Myocyte (in vitro differentiated cells): ENCODE measurements around the gene TMPRSS11E. TPM values are rescaled to one million over a fixed set of nuclear protein-coding genes. Genes with fewer than 3 reads are reported as not detected.
"Not testable (repeated sequence)": the region's sequence is repeated elsewhere in the genome, so short reads cannot be mapped to it uniquely, and the experiment has no call there.

Source experiments
- DNase-seq: peaks from one replicate; pipeline ENCODE4 v3.0.0-alpha.2; 2012; ENCODE audit warnings: low read depth
- total RNA-seq: library from RNA; depleted of rRNA; stranded (reverse); fragments of >200 nt; gene quantifications from 2 replicates; pipeline ENCODE4 v1.2.3, GENCODE V29; 2014

Gene TMPRSS11E
- total RNA-seq, 1 donor from 2014 or later: 0.11 TPM

DNA sequence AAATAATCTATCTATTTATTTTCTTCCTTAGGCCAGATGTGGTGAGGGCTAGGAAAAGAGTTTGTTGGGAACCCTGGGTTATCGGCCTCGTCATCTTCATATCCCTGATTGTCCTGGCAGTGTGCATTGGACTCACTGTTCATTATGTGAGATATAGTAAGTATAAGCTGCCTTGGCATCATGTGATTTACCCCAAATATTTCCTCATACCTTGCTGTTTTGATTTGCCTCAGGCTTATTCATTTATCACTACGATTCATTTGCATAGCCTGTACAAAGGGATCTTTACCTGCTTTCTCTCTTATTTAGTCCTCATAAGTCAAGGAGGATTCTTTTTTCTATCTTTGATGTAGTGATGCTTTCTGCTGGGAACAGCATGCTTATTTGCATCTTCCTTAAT, 14.5 kb downstream of the TMPRSS11E start:
- no peak for DNase-seq

DNA sequence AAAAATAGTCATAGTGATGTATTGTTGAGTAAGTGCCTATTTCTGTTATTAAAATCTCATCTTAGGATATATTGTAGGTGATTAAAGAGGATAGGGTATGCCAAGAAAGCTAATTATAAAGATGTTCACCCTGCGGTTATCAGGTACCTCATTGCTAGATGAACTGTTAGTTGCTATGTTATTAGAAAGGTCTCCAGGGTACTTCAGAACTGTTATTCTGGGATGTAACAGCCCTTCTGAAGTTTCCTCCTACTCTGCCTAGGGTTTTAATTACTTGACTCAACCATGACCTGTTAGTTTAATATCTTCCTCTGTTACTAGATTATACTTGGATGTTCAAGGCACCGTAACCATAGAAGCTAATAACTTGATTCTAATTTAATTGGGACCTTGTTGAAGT, 15.4 kb downstream of the TMPRSS11E start:
- no peak for DNase-seq

DNA sequence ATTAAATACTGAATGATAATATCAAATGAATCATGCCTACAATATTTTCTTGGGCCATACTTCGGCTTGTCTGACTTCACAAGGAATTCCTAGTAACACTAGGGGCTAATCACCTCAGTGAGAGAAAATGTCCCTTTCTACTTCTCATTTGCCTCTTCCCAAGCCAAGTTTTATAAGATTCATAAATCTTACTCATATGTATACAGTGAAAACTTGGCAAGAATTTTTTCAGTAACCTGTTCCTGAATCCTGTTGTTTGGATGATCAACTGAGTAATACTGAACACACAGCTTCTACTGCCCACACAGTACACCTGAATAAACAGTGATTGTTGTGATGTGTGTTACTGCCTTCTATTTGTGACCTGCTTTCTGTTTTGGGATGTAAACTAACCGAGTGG, 16.5 kb downstream of the TMPRSS11E start:
- no peak for DNase-seq

DNA sequence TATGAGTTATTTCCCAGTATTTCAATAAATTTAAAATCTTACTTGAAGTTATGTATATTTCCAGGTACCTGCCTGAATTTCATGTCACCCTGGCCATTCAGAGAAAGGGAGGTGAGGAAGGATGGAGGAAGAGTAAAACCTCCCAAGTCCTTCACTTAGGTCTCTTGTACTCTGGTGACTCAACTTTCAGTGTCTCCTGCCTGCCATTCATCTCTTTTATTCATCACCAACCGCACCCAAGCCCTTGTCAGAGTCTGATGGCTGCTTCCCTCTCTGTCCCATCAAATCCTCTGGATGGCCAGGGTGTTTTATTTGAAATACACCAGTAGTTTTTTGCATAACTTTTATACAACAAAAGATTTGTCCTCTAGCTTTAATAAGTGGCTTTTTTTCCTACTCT, 17.8 kb downstream of the TMPRSS11E start:
- no peak for DNase-seq

DNA sequence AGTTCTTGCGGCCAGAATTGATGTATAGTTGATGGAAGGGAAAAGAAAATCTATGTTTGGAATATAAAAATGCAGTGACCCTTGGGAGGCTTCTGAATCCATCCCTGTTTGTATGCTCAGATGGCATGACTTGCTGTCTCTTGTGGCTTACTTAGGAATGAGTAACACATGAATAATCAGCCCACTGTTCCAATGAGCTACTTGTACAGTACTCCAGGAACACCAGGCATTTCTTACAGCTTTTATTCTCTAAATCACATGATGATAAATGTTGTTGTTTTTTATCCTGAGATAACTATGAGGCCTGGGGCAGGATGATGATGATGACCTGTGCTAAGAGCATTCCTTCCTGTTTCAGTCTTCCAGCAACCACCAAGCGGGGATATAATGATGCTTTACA, 18.9 kb downstream of the TMPRSS11E start:
- peak; percentile 64 for DNase-seq

DNA sequence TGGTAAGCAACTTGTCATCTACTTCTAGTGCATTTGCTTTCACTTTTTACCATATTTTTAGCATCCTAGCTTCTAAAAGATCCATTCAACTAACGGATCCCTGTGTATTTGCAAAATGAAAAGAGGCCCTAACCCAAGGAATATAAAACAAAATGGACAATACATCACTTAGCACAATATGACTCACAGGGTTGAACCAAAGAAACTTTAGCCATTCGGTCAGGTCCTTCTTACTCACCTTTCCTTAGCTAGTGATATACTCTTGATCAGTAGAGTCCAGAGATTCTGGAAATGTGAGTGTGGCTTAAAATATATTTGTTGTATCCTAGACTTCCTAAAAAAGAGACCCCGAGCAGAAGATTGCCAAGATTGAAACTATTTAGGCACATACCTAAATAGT, 19.5 kb downstream of the TMPRSS11E start:
- DNase-seq: no peak

DNA sequence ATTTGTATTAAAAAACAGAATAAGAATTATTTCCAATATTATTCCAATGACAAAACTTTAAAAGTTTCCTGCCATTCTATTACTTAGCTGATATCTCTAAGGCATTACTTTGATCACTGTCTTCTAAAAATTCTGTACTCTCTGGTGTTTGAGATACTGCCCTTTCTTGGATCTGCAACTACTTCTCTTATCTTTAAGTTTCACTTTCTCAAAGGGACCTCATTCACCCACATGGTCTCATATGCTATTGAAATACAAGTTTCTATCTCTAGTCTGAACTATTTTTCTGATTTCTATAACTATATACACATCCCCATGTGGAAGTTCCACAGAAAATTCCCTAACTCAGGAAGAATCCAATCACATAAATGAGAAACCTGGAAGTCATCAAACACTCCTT, 22.2 kb downstream of the TMPRSS11E start:
- DNase-seq: no peak

DNA sequence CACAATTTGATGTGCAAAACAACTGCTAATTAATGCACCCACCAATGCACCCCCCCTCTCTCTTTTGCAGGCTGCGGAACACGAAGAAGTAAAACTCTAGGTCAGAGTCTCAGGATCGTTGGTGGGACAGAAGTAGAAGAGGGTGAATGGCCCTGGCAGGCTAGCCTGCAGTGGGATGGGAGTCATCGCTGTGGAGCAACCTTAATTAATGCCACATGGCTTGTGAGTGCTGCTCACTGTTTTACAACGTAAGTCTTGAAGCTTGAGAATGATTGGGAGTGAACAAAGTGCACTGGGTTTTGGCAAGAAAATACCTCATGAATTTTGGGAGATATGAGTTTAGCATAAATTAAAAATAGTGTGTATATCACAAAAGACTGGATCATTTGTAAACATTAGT, 28.9 kb downstream of the TMPRSS11E start:
- DNase-seq: no peak

DNA sequence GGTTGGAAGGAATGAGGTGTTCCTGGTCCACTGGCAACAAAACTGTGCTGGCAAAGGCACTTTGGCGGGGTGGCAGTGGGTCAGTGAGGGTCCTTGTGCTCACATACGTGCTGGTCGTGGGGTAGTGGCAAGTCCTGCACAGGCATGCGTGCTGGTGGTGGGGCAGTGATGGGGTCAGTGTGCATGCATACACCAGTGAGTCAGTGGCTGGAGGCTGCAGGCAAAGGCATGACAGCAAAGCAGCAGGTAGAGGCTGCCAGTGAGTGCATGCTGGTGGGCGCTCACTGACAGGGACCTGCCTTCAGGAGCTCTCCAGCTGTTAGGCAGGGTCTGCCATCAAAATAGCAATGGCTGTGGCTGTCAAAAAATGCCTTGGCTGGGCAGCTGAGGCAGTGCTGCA, 42.1 kb downstream of the TMPRSS11E start:
- DNase-seq: no peak

DNA sequence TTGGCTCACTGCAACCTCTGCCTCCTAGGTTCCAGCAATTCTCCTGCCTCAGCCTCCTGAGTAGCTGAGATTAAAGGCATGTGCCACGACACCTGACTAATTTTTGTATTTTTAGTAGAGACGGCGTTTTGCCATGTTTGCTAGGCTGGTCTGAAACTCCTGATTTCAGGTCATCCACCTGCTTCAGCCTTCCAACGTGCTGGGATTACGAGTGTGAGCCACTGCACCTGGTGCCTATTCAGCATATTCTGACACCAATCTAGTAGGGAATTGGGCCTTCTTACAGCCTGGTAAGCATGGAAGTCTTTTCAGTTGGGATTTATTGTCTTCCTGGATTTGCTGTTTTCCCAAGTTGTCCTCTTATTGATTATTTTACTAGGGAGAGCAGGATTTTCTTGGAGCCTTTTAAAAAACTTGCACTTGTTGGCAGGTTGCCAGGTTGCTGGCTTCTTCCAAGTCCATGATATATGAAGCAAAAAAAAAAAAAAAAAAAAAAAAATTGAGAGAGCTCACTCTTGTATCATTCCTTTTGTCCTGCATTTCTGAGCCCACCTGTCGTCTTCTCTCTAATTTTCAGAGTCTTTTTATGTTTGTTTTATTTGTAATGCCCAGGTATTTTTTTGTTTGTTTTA, 43.7 kb downstream of the TMPRSS11E start:
- DNase-seq: no peak

DNA sequence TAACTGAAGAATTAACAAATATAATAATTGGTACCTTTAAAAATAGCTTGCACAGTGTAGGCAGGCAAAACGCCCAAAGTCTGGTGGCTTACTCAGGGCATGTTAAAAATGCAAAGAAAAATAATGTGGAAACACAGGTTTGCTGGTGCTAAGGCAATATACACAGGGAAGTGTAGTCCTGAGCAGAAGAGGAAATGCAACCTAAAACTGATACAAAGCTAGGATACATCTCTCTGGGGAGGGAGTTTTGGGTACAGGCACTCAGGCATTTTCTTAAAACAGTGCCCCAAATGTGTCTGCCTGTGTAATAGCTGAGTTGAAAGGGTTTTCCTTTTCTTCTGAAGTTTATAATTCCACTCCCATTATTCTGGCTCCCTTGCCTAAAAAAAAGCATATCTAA, 47.4 kb downstream of the TMPRSS11E start:
- no peak for DNase-seq

DNA sequence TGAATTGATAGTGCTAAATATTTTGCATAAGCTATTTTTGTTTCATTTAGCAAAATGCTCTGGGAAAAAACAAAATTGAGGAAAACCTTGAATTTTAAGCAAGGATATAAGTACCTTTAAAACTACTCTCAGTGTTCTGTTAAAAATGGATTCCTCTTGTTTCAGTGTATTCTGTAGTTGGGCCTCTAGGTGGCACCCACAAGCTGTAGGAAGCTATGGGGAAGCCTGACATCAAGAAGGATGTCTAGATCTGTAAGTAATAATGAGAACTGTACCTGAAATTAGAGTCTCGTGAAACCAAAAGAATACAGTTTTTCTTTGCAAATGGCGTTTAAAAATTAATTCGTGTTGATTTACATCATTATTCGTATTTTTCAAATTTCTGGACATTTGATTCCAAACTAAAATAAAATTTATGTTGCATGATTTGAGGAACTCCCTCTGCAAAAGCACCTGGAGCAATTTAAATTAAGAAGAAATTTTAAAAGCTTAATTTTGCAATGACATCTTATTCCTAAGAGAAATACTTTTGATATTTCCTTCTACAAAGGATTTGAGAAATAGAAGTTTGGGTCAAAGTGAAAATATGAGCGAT, 51.2 kb downstream of the TMPRSS11E start:
- DNase-seq: peak; percentile 74

DNA sequence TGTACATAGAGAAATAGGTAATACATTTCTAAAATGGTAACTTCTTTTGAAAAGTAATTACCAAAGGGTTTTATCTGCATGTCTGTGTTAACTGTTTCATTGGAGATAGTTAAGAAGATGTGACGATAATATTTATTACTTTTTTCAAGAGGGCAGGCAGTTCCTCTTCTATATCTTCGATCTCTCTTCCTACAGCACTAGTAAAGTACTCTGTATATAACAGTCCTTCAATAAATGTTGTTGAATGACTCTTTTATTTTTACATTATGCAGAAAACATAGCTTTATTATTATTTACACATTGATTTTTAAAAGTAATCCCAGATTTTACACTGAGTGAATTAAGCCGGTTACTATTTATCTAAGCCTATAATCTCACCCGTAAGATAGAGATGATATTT, 51.8 kb downstream of the TMPRSS11E start:
- no peak for DNase-seq

DNA sequence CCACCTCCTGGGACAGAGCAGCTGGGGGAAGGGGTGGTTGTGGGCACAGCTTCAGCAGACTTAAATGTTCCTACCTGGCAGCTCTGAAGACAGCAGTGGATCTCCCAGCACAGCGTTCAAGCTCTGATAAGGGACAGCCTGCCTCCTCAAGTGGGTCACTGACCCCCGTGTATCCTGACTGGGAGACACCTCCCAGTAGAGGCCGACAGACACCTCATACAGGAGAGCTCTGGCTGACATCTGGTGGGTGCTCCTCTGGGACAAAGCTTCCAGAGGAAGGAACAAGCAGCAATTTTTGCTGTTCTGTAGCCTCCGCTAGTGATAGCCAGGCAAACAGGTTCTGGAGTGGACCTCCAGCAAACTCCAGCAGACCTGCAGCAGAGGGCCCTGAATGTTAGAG, 56.2 kb downstream of the TMPRSS11E start:
- DNase-seq: not testable (repeated sequence)

DNA sequence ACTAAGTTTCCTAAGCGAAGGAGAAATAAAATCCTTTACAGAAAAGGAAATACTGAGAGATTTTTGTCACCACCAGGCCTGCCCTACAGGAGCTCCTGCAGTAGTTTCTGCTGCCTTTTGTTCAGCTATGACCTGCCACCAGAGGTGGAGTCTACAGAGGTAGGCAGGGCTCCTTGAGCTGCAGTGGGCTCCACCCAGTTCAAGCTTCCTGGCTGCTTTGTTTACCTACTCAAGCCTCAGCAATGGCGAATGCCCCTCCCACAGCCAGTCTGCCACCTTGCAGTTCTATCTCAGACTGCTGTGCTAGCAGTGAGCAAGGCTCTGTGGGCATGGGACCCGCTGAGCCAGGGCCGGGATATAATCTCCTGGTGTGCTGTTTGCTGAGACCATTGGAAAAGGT, 57.6 kb downstream of the TMPRSS11E start:
- DNase-seq: not testable (repeated sequence)

DNA sequence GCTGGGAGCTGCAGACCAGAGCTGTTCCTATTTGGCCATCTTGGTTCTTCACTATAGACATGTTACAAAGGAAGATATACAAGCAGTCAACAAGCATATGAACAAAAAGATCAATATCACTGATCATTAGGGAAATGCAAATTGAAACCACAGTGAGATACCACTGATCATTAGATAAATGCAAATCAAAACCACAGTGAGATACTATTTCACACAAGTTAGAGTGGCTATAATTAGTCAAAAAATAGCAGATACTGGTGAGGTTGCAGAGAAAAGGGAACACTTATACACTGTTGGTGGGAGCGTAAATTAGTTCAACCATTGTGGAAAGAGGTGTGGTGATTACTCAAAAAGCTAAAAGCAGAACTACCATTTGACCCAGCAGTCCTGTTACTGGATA, 58.2 kb downstream of the TMPRSS11E start:
- DNase-seq: not testable (repeated sequence)

DNA sequence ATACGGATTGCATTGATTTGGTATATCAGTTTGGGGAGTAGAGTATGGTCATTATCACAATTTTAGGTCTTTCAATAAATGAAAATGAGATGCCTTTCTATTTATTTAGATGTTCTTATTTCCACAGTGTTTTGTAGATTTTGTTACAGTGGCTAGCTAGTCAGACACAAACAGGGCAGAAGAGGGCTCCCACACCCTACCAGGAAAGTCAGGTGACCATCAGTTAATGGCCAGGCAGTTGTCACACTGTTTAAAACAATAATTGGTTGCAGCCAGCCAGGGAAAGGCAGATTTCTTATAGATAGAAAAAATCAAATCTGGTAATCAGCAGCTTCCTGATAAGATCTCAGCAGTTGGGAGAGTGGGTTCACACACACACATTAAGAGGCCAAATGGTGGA, 71.6 kb downstream of the TMPRSS11E start:
- DNase-seq: no peak

DNA sequence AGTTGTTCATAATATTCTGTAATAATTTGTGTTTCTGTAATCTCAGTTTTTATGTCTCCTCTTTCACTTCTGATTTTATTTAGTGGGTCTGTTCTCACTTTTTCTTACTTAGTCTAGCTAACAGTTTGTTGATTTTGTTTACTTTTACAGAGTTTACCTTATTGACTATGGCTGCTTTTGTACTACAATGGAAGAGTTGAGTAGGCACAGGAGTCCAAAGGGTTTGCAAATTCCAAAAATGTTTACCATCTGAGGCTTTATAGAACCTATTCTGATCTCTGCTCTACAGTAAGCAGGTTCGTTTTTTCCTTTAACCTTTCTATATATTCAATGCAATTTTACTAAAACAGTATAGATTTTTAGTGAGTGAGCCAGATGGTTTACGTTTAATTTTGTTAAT, 73.7 kb downstream of the TMPRSS11E start:
- no peak for DNase-seq

DNA sequence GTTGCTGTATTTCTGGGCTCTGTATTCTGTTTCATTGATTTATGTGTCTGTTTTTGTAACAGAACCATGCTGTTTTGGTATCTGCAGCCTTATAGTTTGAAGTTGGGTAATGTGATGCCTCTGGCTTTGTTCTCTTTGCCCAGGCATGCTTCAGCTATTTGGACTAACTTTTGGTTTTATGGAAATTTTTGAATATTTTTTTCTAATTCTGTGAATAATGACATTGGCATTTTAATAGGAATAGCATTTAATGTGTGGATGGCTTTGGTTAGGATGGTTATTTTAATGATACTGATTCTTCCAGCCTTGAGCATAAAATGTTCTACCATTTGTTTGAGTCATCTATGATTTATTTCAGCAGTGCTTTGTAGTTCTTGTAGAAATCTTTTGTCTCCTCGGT, 75.0 kb downstream of the TMPRSS11E start:
- DNase-seq: peak; percentile 33

DNA sequence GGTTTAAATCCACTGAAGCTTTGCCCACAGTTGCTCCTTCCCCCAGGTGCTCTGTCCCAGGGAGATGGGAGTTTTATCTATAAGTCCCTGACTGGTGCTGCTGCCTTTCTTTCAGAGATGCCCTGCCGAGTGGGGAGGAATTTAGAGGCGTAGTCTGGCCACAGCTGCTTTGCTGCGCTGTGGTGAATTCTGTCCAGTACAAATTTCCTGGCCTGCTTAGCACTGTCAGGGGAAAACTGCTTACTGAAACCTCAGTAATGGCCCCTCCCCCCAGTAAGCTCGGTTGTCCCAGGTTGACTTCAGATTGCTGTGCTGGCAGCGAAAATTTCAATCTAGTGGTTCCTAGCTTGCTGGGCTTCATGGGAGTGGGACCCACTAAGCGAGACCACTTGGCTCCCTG, 88.7 kb downstream of the TMPRSS11E start:
- DNase-seq: peak; percentile 54

DNA sequence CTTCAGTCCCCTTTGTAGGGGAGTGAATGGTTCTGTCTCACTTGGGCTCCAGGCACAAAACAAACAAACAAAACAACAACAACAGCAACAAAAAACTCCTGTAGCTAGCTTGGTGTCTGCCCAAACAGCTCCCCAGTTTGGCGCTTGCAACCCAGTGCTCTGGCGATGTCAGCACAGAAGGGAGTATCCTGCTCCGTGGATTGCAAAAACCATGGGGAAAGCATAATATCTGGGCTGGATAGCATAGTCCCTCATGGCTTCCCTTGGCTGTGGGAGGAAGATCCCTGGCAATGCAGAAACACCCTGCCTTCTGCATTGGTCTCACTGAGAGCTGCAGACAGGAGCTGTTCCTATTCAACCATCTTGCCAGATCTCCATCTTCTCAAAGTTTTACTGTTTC, 89.1 kb downstream of the TMPRSS11E start:
- DNase-seq: no peak

DNA sequence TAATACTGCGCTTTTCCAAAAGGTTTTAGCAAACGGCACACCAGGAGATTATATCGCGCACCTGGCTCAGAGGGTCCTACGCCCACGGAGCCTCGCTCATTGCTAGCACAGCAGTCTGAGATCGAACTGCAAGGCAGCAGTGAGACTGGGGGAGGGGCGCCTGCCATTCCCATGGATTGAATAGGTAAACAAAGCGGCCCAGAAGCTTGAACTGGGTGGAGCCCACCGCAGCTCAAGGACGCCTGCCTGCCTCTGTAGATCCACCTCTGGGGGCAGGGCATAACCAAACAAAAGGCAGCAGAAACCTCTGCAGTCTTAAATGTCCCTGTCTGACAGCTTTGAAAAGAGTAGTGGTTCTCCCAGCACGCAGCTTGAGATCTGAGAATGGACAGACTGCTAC, 95.5 kb downstream of the TMPRSS11E start:
- DNase-seq: not testable (repeated sequence)
